Cardiac muscle cell (in vitro differentiated cells and primary cell): Measurements from ENCODE around the gene CEP112. TPM values are rescaled to one million over a fixed set of nuclear protein-coding genes. Genes with fewer than 3 reads are reported as not detected.
A peak's percentile ranks its signal among the peaks of the same experiment; 100 is the strongest.

Source experiments
- DNase-seq, 2 donors: peaks; one replicate each; pipeline versions ENCODE4 v3.0.0 to v3.0.0-alpha.2; 2010 to 2017; ENCODE audit warnings: low read depth in 1 of 2, low spot score in 1 of 2
- H3K27ac ChIP-seq: fragments of 200-600 bp; sonication (generic); 2 replicates; pipeline ENCODE4 v1.5.1; 2016
- H3K27me3 ChIP-seq: fragments of 200-600 bp; sonication (generic); 2 replicates; pipeline ENCODE4 v1.6.0; 2016; ENCODE audit warnings: control low read depth
- H3K36me3 ChIP-seq: fragments of 200-600 bp; sonication (generic); 2 replicates; pipeline ENCODE4 v1.5.1; 2016; ENCODE audit warnings: control low read depth
- H3K4me1 ChIP-seq: fragments of 200-600 bp; sonication (generic); 2 replicates; pipeline ENCODE4 v1.8.1; 2017; ENCODE audit warnings: low read depth, mild to moderate bottlenecking, mixed run types
- H3K4me3 ChIP-seq: fragments of 200-600 bp; sonication (generic); 2 replicates; pipeline ENCODE4 v1.5.1; 2016; ENCODE audit warnings: mild to moderate bottlenecking
- H3K9me3 ChIP-seq: fragments of 200-600 bp; sonication (generic); 2 replicates; pipeline ENCODE4 v1.5.1; 2017; ENCODE audit warnings: low read depth, mild to moderate bottlenecking, control low read depth
- CTCF ChIP-seq: IDR thresholded peaks from 2 replicates; pipeline ENCODE4 v1.5.1; 2012; ENCODE audit warnings: low read depth, mild to moderate bottlenecking, low read length
- polyA plus RNA-seq: library from polyadenylated mRNA; unstranded; fragments of >200 nt; fragmentation: Nextera tagmentation; extraction: Ambion mirVana; gene quantifications from 2 replicates; pipeline ENCODE4 v1.2.1, GENCODE V29; 2016
- total RNA-seq: library from RNA; depleted of rRNA; stranded (reverse); fragments of >200 nt; gene quantifications from 2 replicates; pipeline ENCODE4 v1.2.3, GENCODE V29; 2016

Gene CEP112
- total and polyA plus RNA-seq, 2 experiments from 2014 or later = 7.7 to 10.9 TPM

DNA sequence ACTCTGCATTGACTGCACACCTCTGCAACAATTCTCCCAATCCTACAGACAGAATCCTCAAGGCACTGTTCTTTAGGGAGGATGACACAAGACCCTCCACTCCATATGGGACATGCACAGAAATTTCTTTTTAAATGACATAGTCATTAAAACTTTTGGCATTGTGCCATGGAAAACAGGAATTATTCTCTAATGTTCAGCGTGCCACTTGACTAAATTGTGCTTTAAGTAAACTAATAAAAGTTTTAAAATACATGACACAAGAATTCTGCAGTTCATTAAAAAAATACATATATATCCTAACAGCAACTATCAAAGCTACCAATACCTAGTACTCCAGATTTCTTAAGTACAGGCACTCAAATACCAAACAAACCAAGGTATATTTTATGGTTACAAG lies 16.0 kb downstream of the CEP112 start:
- Histone ChIP-seq H3K27me3 (no peaks in the 10 kb centered on the region), H3K4me1 (peaks cover 11% of the 10 kb centered on the region)

DNA sequence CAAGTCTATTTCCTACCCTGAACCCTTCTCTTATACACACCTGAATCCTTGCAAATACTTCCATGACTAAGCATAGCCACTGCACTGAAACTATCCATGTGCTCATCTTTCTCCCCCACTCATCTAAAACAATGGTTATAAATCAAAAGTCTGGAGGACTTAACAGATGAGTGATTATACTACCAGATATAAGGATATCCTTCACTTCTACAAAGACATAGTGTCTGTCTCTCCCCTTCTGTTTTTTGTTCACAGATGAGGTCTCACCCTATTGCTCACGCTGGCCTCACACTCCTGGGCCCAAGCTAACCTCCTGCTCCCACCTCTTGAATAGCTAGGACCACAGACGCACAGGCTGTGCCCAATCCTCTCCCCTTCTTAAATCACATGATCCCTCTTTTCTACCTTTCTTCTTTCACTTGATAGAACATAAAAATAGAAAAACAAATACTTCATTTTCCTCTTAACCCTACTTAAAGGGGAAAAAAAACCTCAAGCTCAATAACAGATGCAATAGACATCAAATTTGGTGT lies 19.2 kb downstream of the CEP112 start:
- Histone ChIP-seq H3K9me3 (no peaks in the 10 kb centered on the region), H3K36me3 (peaks cover 9% of the 10 kb centered on the region), H3K27ac (no peak overlapping the region), H3K27me3 (no peaks in the 10 kb centered on the region), H3K4me1 (peaks cover 11% of the 10 kb centered on the region), H3K4me3 (no peak overlapping the region)
- TF ChIP-seq CTCF = no peak
- DNase-seq = no peak

More for the DNA sequence above, 16.0 kb downstream of the CEP112 start:
- TF ChIP-seq CTCF = no peak
- no peak overlapping the region for H3K27ac ChIP-seq
- H3K4me3 ChIP-seq = no peak overlapping the region
- H3K9me3 ChIP-seq = no peaks in the 10 kb centered on the region
- DNase-seq = no peak
- peaks cover 12% of the 10 kb centered on the region for H3K36me3 ChIP-seq

DNA sequence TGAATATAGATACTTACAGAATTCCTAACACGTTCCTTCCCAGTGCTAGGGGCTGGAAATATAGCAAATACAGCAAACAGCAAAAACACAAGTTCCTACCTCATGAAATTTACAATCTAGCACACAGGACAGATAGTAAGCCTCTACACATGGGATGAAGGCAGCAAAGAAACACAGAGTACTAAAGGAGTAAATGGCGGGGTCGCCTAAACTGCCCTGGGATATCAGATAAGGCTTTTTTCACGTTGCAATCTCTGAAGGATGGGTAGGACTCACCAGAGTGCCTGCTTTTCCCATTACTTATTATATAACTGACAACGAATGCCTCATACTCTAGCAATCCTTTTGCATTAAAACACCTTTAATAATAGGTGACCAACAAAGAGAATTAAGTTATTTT lies 19.8 kb downstream of the CEP112 start:
- Histone ChIP-seq H3K36me3 (peaks cover 9% of the 10 kb centered on the region), H3K4me1 (peaks cover 11% of the 10 kb centered on the region), H3K4me3 (no peak overlapping the region), H3K27me3 (no peaks in the 10 kb centered on the region), H3K27ac (peak overlapping the region; percentile 59), H3K9me3 (no peaks in the 10 kb centered on the region)
- no peak for DNase-seq
- TF ChIP-seq CTCF = no peak

DNA sequence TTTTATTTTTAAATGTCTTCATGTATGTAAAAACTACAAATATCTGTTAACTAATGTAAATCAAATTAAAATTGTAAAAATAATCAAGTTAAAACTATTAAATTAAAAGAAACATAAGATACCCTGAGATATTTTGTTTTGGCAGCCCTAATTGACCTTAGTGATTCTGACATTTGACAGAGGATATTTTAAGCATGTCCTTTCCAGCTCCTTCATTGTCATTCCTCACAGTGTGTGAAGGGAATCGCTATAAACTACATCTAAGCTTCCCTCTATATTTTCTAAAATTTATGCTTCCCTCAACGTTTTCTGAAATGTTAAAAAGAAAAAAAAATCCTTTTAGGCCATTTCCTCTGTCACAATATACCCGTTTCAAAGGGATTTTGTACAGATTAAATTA lies 20.2 kb downstream of the CEP112 start:
- Histone ChIP-seq H3K4me1 (peaks cover 11% of the 10 kb centered on the region), H3K9me3 (no peaks in the 10 kb centered on the region), H3K27me3 (no peaks in the 10 kb centered on the region), H3K27ac (peak overlapping the region; percentile 59), H3K4me3 (no peak overlapping the region), H3K36me3 (peaks cover 9% of the 10 kb centered on the region)
- no peak for TF ChIP-seq CTCF
- DNase-seq = no peak

GRCh38 chr17:66171172-66171571 lies 20.8 kb downstream of the CEP112 start:
- no peak overlapping the region for H3K27ac ChIP-seq
- no peaks in the 10 kb centered on the region for H3K27me3 ChIP-seq
- no peak overlapping the region for H3K4me3 ChIP-seq
- peaks cover 9% of the 10 kb centered on the region for H3K36me3 ChIP-seq
- TF ChIP-seq CTCF = no peak
- no peaks in the 10 kb centered on the region for H3K9me3 ChIP-seq
- H3K4me1 ChIP-seq = peaks cover 11% of the 10 kb centered on the region
- DNase-seq = no peak

GRCh38 chr17:66169839-66170238 lies 22.1 kb downstream of the CEP112 start:
- peaks cover 4% of the 10 kb centered on the region for H3K36me3 ChIP-seq
- no peak overlapping the region for H3K4me3 ChIP-seq
- no peaks in the 10 kb centered on the region for H3K9me3 ChIP-seq
- no peak overlapping the region for H3K27ac ChIP-seq
- no peak for TF ChIP-seq CTCF
- H3K27me3 ChIP-seq = no peaks in the 10 kb centered on the region
- no peak for DNase-seq
- peaks cover 11% of the 10 kb centered on the region for H3K4me1 ChIP-seq
